HUES48 (cell line): Measurements from ENCODE around the gene ABHD2.
"Not testable (repeated sequence)": the region's sequence is repeated elsewhere in the genome, so short reads cannot be mapped to it uniquely, and the experiment has no call there.

Experiments used
- H3K27ac ChIP-seq: one replicate; pipeline ENCODE4 v1.7.0; 2013; ENCODE audit warnings: low read depth, low read length, inconsistent platforms
- H3K27me3 ChIP-seq: 2 replicates; pipeline ENCODE4 v1.6.1; 2013; ENCODE audit warnings: mild to moderate bottlenecking, low read length; ENCODE audit not compliant: control insufficient read depth, insufficient read depth
- H3K36me3 ChIP-seq: 2 replicates; pipeline ENCODE4 v1.6.1; 2013; ENCODE audit warnings: low read length; ENCODE audit not compliant: control insufficient read depth, insufficient read depth
- H3K4me1 ChIP-seq: 2 replicates; pipeline ENCODE4 v1.6.1; 2013; ENCODE audit warnings: mild to moderate bottlenecking, low read length; ENCODE audit not compliant: control insufficient read depth, insufficient read depth
- H3K4me3 ChIP-seq: 2 replicates; pipeline ENCODE4 v1.5.1; 2013; ENCODE audit warnings: mild to moderate bottlenecking, low read depth, low read length
- H3K9ac ChIP-seq: 2 replicates; pipeline ENCODE4 v1.6.1; 2013; ENCODE audit warnings: mild to moderate bottlenecking, low read depth, low read length, moderate library complexity
- H3K9me3 ChIP-seq: 2 replicates; pipeline ENCODE4 v1.6.1; 2013; ENCODE audit warnings: low read length; ENCODE audit not compliant: control insufficient read depth, insufficient read depth

Gene ABHD2

GRCh38 chr15:89112341-89112971 lies 24.2 kb downstream of the ABHD2 start:
- no peak overlapping the region for H3K27ac ChIP-seq
- peaks cover 28% of the 10 kb centered on the region for H3K4me1 ChIP-seq
- no peaks in the 10 kb centered on the region for H3K9me3 ChIP-seq
- no peak overlapping the region for H3K4me3 ChIP-seq
- H3K36me3 ChIP-seq = peaks cover 10% of the 10 kb centered on the region
- no peak overlapping the region for H3K9ac ChIP-seq
- H3K27me3 ChIP-seq = no peaks in the 10 kb centered on the region

- Histone ChIP-seq H3K9me3 (no peaks in the 10 kb centered on the region), H3K4me1 (peaks cover 28% of the 10 kb centered on the region), H3K4me3 (no peak overlapping the region), H3K27ac (no peak overlapping the region), H3K9ac (no peak overlapping the region), H3K27me3 (no peaks in the 10 kb centered on the region), H3K36me3 (peaks cover 13% of the 10 kb centered on the region)
Measured at GRCh38 chr15:89113296-89114024, 25.2 kb downstream of the ABHD2 start.

- Histone ChIP-seq H3K4me1 (peaks cover 28% of the 10 kb centered on the region), H3K9me3 (no peaks in the 10 kb centered on the region), H3K9ac (no peak overlapping the region; the same call in 1 of the 2 replicates), H3K27me3 (no peaks in the 10 kb centered on the region), H3K36me3 (peaks cover 19% of the 10 kb centered on the region), H3K27ac (no peak overlapping the region), H3K4me3 (no peak overlapping the region)
Measured at GRCh38 chr15:89114990-89115389, 26.7 kb downstream of the ABHD2 start.

GRCh38 chr15:89115547-89115946 lies 27.3 kb downstream of the ABHD2 start:
- Histone ChIP-seq H3K36me3 (peaks cover 19% of the 10 kb centered on the region), H3K27ac (peak overlapping the region; percentile 26), H3K9ac (no peak overlapping the region), H3K4me1 (peaks cover 28% of the 10 kb centered on the region), H3K27me3 (no peaks in the 10 kb centered on the region), H3K9me3 (no peaks in the 10 kb centered on the region), H3K4me3 (no peak overlapping the region)

GRCh38 chr15:89116404-89116803 lies 28.1 kb downstream of the ABHD2 start:
- Histone ChIP-seq H3K9ac (no peak overlapping the region), H3K27me3 (no peaks in the 10 kb centered on the region), H3K36me3 (peaks cover 19% of the 10 kb centered on the region), H3K4me1 (peaks cover 25% of the 10 kb centered on the region), H3K9me3 (no peaks in the 10 kb centered on the region), H3K4me3 (no peak overlapping the region), H3K27ac (no peak overlapping the region)

- H3K27ac ChIP-seq = no peak overlapping the region
- H3K4me3 ChIP-seq = no peak overlapping the region
- peaks cover 26% of the 10 kb centered on the region for H3K4me1 ChIP-seq
- H3K9me3 ChIP-seq = no peaks in the 10 kb centered on the region
- peaks cover 19% of the 10 kb centered on the region for H3K36me3 ChIP-seq
- H3K9ac ChIP-seq = no peak overlapping the region
- no peaks in the 10 kb centered on the region for H3K27me3 ChIP-seq
Measured at GRCh38 chr15:89117790-89118189, 29.5 kb downstream of the ABHD2 start.

GRCh38 chr15:89118481-89118989 lies 30.3 kb downstream of the ABHD2 start:
- Histone ChIP-seq H3K27ac (no peak overlapping the region), H3K9ac (no peak overlapping the region), H3K27me3 (no peaks in the 10 kb centered on the region), H3K4me1 (peaks cover 26% of the 10 kb centered on the region), H3K36me3 (peaks cover 19% of the 10 kb centered on the region), H3K4me3 (no peak overlapping the region), H3K9me3 (no peaks in the 10 kb centered on the region)

- H3K9ac ChIP-seq = no peak overlapping the region
- no peaks in the 10 kb centered on the region for H3K9me3 ChIP-seq
- peaks cover 24% of the 10 kb centered on the region for H3K4me1 ChIP-seq
- H3K27ac ChIP-seq = no peak overlapping the region
- H3K36me3 ChIP-seq = peaks cover 19% of the 10 kb centered on the region
- no peak overlapping the region for H3K4me3 ChIP-seq
- no peaks in the 10 kb centered on the region for H3K27me3 ChIP-seq
Measured at GRCh38 chr15:89119489-89120478, 31.5 kb downstream of the ABHD2 start.

- H3K27ac ChIP-seq, H3K9me3 ChIP-seq, H3K27me3 ChIP-seq, H3K9ac ChIP-seq, H3K4me3 ChIP-seq: not testable (repeated sequence)
- Histone ChIP-seq H3K36me3 (peaks cover 19% of the 10 kb centered on the region), H3K4me1 (peaks cover 18% of the 10 kb centered on the region)
Measured at GRCh38 chr15:89120479-89121000, 32.3 kb downstream of the ABHD2 start.

- Histone ChIP-seq H3K4me3 (no peak overlapping the region), H3K4me1 (peaks cover 9% of the 10 kb centered on the region), H3K9me3 (no peaks in the 10 kb centered on the region), H3K9ac (no peak overlapping the region), H3K27ac (no peak overlapping the region), H3K36me3 (peaks cover 17% of the 10 kb centered on the region), H3K27me3 (no peaks in the 10 kb centered on the region)
Measured at GRCh38 chr15:89121414-89121813, 33.2 kb downstream of the ABHD2 start.
